HepG2 (cell line): ENCODE measurements around the gene MARF1. TPM values are rescaled to one million over a fixed set of nuclear protein-coding genes. Genes with fewer than 3 reads are reported as not detected.

ENCODE experiments used
- ATAC-seq: fragments of 200-7000 bp; cut with Tn5 transposase; 3 replicates; pipeline ENCODE4 v1.9.1; 2020; ENCODE audit warnings: mild to moderate bottlenecking, moderate library complexity
- BruUV-seq: library from RNA; stranded (reverse); fragments of 400-500 nt; replicated peaks from 2 replicates; lab custom pipeline; 2021; lab: Mats Ljungman, UMichigan
- CTCF ChIA-PET: fragments of 300-600 bp; formaldehyde crosslinking; extraction: SDS; loops from one replicate; lab custom pipeline; 2021; ENCODE audit warnings: low total read pairs, inconsistent platforms, low intra/inter-chr PET ratio; lab: Yijun Ruan, JAX
- POLR2A ChIA-PET: fragments of 350-600 bp; sonication (Branson Sonifier 250); formaldehyde crosslinking; loops from one replicate; lab custom pipeline; 2020; ENCODE audit warnings: antibody characterized with exemption, inconsistent platforms; lab: Yijun Ruan, JAX
- DNase-seq: peaks from one replicate; pipeline ENCODE4 v3.0.0-alpha.2; 2015; ENCODE audit warnings: low spot score
- FAIRE-seq: peaks from 3 replicates; lab custom pipeline; 2011; peaks lifted over from hg19 to GRCh38; lab: Jason Lieb, UNC
- H2AFZ ChIP-seq: one replicate; pipeline ENCODE4 v1.6.1; 2011; ENCODE audit warnings: low read length, inconsistent platforms
- H3K27ac ChIP-seq: fragments of 300-600 bp; 3 replicates; pipeline ENCODE4 v1.8.0; 2011; ENCODE audit warnings: mixed run types, mild to moderate bottlenecking, mixed read lengths, low read length, inconsistent platforms; ENCODE audit not compliant: insufficient read depth; ENCODE audit errors: extremely low read length
- H3K27me3 ChIP-seq, 2 experiments: fragments of 200-600 bp in 1 of 2; 2 replicates in 1 of 2; 3 replicates in 1 of 2; pipeline versions ENCODE4 v1.6.0 to v1.8.0; 2011; ENCODE audit warnings: low read length in 2 of 2, mild to moderate bottlenecking in 2 of 2, moderate library complexity in 2 of 2, inconsistent platforms in 1 of 2; ENCODE audit not compliant: insufficient read depth in 2 of 2, control insufficient read depth in 1 of 2
- H3K36me3 ChIP-seq, 2 experiments: fragments of 200-600 bp in 1 of 2; replicated peaks in 1 of 2; 2 replicates in 1 of 2; 3 replicates in 1 of 2; pipeline versions ENCODE4 v1.5.1 to v1.8.0; 2011; ENCODE audit warnings: low read length in 2 of 2, inconsistent platforms in 1 of 2; ENCODE audit not compliant: insufficient read depth in 2 of 2, control insufficient read depth in 1 of 2
- H3K4me1 ChIP-seq: 2 replicates; pipeline ENCODE4 v1.5.1; 2012; ENCODE audit warnings: low read length, inconsistent platforms; ENCODE audit not compliant: insufficient read depth
- H3K4me2 ChIP-seq: 2 replicates; pipeline ENCODE4 v1.6.0; 2011; ENCODE audit warnings: low read depth, low read length, inconsistent platforms
- H3K4me3 ChIP-seq, 3 experiments: fragments of 200-600 bp in 1 of 3; sonication (generic), shearing (Covaris generic) in 1 of 3; replicated peaks in 1 of 3; 2 replicates each; pipeline ENCODE4 v1.5.1; 2011 to 2016; ENCODE audit warnings: low read length in 3 of 3, inconsistent platforms in 2 of 3, low read depth in 2 of 3, mild to moderate bottlenecking in 2 of 3, control low read depth in 1 of 3, mixed read lengths in 1 of 3; ENCODE audit not compliant: insufficient read depth in 1 of 3
- H3K79me2 ChIP-seq: one replicate; pipeline ENCODE4 v1.6.1; 2011; ENCODE audit warnings: low read length, inconsistent platforms; ENCODE audit not compliant: insufficient read depth
- H3K9ac ChIP-seq: 2 replicates; pipeline ENCODE4 v1.6.0; 2011; ENCODE audit warnings: mild to moderate bottlenecking, low read depth, low read length, inconsistent platforms; ENCODE audit not compliant: insufficient read depth
- H3K9me3 ChIP-seq: 2 replicates; pipeline ENCODE4 v1.5.1; 2012; ENCODE audit warnings: mild to moderate bottlenecking, low read length
- H4K20me1 ChIP-seq: 2 replicates; pipeline ENCODE4 v1.6.0; 2011; ENCODE audit warnings: inconsistent platforms, mild to moderate bottlenecking, low read length, moderate library complexity; ENCODE audit not compliant: insufficient read depth
- BATF2 ChIP-seq: sonication (generic); formaldehyde crosslinking; IDR thresholded peaks from 2 replicates; pipeline ENCODE4 v1.8.0; 2022; ENCODE audit warnings: mild to moderate bottlenecking, missing genetic modification reagents, moderate library complexity
- BHLHE40 ChIP-seq: IDR thresholded peaks from 2 replicates; pipeline ENCODE4 v1.6.1; 2011; ENCODE audit warnings: low read length, improper control_type of control experiment
- GABPB1 ChIP-seq: IDR thresholded peaks from 2 replicates; pipeline ENCODE4 v1.6.1; 2016; ENCODE audit warnings: mild to moderate bottlenecking, missing genetic modification reagents, moderate library complexity, missing compliant biosample characterization
- GATA4 ChIP-seq: sonication (generic); IDR thresholded peaks from 2 replicates; pipeline ENCODE4 v1.6.1; 2016; ENCODE audit warnings: antibody characterized with exemption, low read depth, borderline replicate concordance
- GATAD2A ChIP-seq: IDR thresholded peaks from 2 replicates; pipeline ENCODE4 v1.6.1; 2016
- MEIS1 ChIP-seq: sonication (generic); formaldehyde crosslinking; IDR thresholded peaks from 2 replicates; pipeline ENCODE4 v1.9.0; 2021; ENCODE audit warnings: mild to moderate bottlenecking, missing genetic modification reagents, moderate library complexity, borderline replicate concordance
- NFE2L2 ChIP-seq: fragments of 150-350 bp; IDR thresholded peaks from 2 replicates; pipeline ENCODE4 v1.6.1; 2014; ENCODE audit warnings: low read length
- NR2C2 ChIP-seq: sonication (generic); formaldehyde crosslinking; IDR thresholded peaks from 2 replicates; pipeline ENCODE4 v1.4.0; 2020; ENCODE audit warnings: missing genetic modification reagents, mild to moderate bottlenecking, moderate library complexity, borderline replicate concordance
- RNF2 ChIP-seq: fragments of 450-650 bp; conservative IDR thresholded peaks from 2 replicates; pipeline ENCODE4 v1.6.1; 2016; ENCODE audit warnings: low read depth
- SMARCC2 ChIP-seq: fragments of 450-650 bp; IDR thresholded peaks from 2 replicates; pipeline ENCODE4 v1.6.1; 2017; ENCODE audit warnings: antibody characterized with exemption, mild to moderate bottlenecking
- SP5 ChIP-seq: IDR thresholded peaks from 2 replicates; pipeline ENCODE4 v1.6.1; 2016; ENCODE audit warnings: low read depth, borderline replicate concordance
- ZNF207 ChIP-seq: fragments of 450-650 bp; IDR thresholded peaks from 2 replicates; pipeline ENCODE4 v1.6.1; 2016; ENCODE audit warnings: antibody characterized with exemption, borderline replicate concordance
- ZNF691 ChIP-seq: sonication (generic); formaldehyde crosslinking; IDR thresholded peaks from 2 replicates; pipeline ENCODE4 v1.4.0; 2020; ENCODE audit warnings: missing genetic modification reagents, low read depth, mild to moderate bottlenecking, borderline replicate concordance
- ZSCAN29 ChIP-seq: sonication (generic); formaldehyde crosslinking; conservative IDR thresholded peaks from 2 replicates; pipeline ENCODE4 v1.4.0; 2020; ENCODE audit warnings: mild to moderate bottlenecking, missing genetic modification reagents
- WGBS: methylation state at CpG from one replicate; pipeline ENCODE4 v1.1.6; 2017; ENCODE audit warnings: low lambda C conversion rate; 5-methylcytosine and 5-hydroxymethylcytosine counted together
- in situ Hi-C: cut with HindIII; loops from 2 replicates; pipeline ENCODE4 v1.10.0; 2017; ENCODE audit warnings: low pct_unique_long_range_greater_than_20kb; ENCODE audit not compliant: extremely low pct_ligation_motif_present
- intact Hi-C: fragments of 100-400 bp; cut with micrococcal nuclease; formaldehyde crosslinking; loops from one replicate; pipeline ENCODE4 v1.10.0; 2022; ENCODE audit not compliant: unreplicated experiment
- polyA plus RNA-seq, 8 experiments: library from polyadenylated mRNA; depleted of rRNA in 3 of 8; stranded (reverse) in 7 of 8; unstranded in 1 of 8; fragments of >200 nt; fragmentation: Illumina TruSeq in 4 of 8; extraction: Trizol in 4 of 8; gene quantifications; 2 replicates each; pipeline versions ENCODE4 v1.2.1 to v1.2.3, GENCODE V29; 2011 to 2016; ENCODE audit warnings: low read depth in 4 of 8, missing spikeins in 1 of 8, mixed read lengths in 1 of 8; ENCODE audit not compliant: insufficient read depth in 1 of 8
- total RNA-seq, 5 experiments: library from RNA; depleted of rRNA; stranded (reverse); fragments of >200 nt; fragmentation: Illumina TruSeq; extraction: Trizol; gene quantifications; 2 replicates each; pipeline ENCODE4 v1.2.3, GENCODE V29; 2016; ENCODE audit warnings: low read depth in 1 of 5

MARF1 gene
- total and polyA plus RNA-seq, 2 of the 13 experiments (the other 11 are each of a cell fraction or from before 2014, with no cell fraction given): 8.7 to 20.7 TPM

GRCh38 chr16:15621456-15621855 lies 21.5 kb downstream of the MARF1 start:
- Histone ChIP-seq H3K27ac (no peak overlapping the region), H3K79me2 (no peaks in the 10 kb centered on the region), H3K4me1 (peaks cover 8% of the 10 kb centered on the region), H3K9me3 (no peaks in the 10 kb centered on the region), H2AFZ (no peak overlapping the region), H3K36me3 (peaks cover 50 to 87% of the 10 kb centered on the region in 2 experiments), H3K4me2 (no peak overlapping the region), H3K27me3 (no peaks in the 10 kb centered on the region), H3K9ac (no peak overlapping the region), H3K4me3 (no peak overlapping the region), H4K20me1 (no peaks in the 10 kb centered on the region)
- TF ChIP-seq GATAD2A (CRISPR knock-in tag): no peak
- TF ChIP-seq ZNF207: no peak
- no peak for TF ChIP-seq ZNF691
- no peak for TF ChIP-seq ZSCAN29
- TF ChIP-seq SP5 (CRISPR knock-in tag): no peak
- TF ChIP-seq BHLHE40: no peak
- no peak for TF ChIP-seq GABPB1 (CRISPR knock-in tag)
- BruUV-seq: no TSS peak
- in situ Hi-C loops (no loop called here), intact Hi-C loops (no loop called here)
- FAIRE-seq: no peak
- no peak for ATAC-seq
- 96% methylated on average over 4 of the region's 4 CpGs for WGBS
- CTCF ChIA-PET: no interaction called here
- POLR2A ChIA-PET: interaction anchor here (1.0 to 2.0 kb wide), 4 partner anchors 9 to 46 kb away, joined by 4 read pairs; partner anchors contain the start of gene MARF1
- DNase-seq: no peak

- ChIA-PET POLR2A (interaction anchor here (1.2 to 2.0 kb wide), 3 partner anchors 22 to 45 kb away, joined by 4 to 7 read pairs (median 4); partner anchors contain the start of gene MARF1), CTCF (no interaction called here)
- H3K36me3 ChIP-seq: peaks cover 52 to 93% of the 10 kb centered on the region in 2 experiments
- 95% methylated on average over 6 of the region's 6 CpGs for WGBS
- in situ Hi-C loops (no loop called here), intact Hi-C loops (no loop called here)
- FAIRE-seq (no peak), ATAC-seq (no peak), DNase-seq (no peak)
- H3K4me1 ChIP-seq: peaks cover 11% of the 10 kb centered on the region
- no peak overlapping the region for H3K4me3 ChIP-seq
- no peak overlapping the region for H3K4me2 ChIP-seq
- H3K27ac ChIP-seq: no peak overlapping the region
- no peaks in the 10 kb centered on the region for H3K27me3 ChIP-seq
- no TSS peak for BruUV-seq
- no peaks in the 10 kb centered on the region for H3K9me3 ChIP-seq
- H3K79me2 ChIP-seq: no peaks in the 10 kb centered on the region
- H2AFZ ChIP-seq: no peak overlapping the region
- H3K9ac ChIP-seq: no peak overlapping the region
- H4K20me1 ChIP-seq: no peaks in the 10 kb centered on the region
- TF ChIP-seq RNF2 (no peak), MEIS1 (CRISPR knock-in tag) (no peak), NFE2L2 (no peak), NR2C2 (CRISPR knock-in tag) (no peak), BATF2 (CRISPR knock-in tag) (no peak), GATA4 (no peak), SMARCC2 (no peak)
Measured at GRCh38 chr16:15620611-15621195, 22.3 kb downstream of the MARF1 start.
